RWPE2 (cell line): Measurements from ENCODE around the gene RORB.

Experiments
- ATAC-seq: fragments of 200-7000 bp; cut with Tn5 transposase; 3 replicates; pipeline ENCODE4 v1.9.1; 2021; ENCODE audit warnings: low read depth
- DNase-seq: peaks from one replicate; pipeline ENCODE4 v3.0.0-alpha.2; 2020; ENCODE audit warnings: low spot score
- H3K27ac ChIP-seq: fragments of 450-650 bp; 2 replicates; pipeline ENCODE4 v1.5.1; 2017; ENCODE audit warnings: mild to moderate bottlenecking; ENCODE audit not compliant: poor library complexity, severe bottlenecking
- H3K27me3 ChIP-seq: fragments of 250-450 bp; sonication (Bioruptor Pico); 2 replicates; pipeline ENCODE4 v1.5.1; 2021; ENCODE audit warnings: mild to moderate bottlenecking, moderate library complexity; ENCODE audit not compliant: insufficient read depth, poor library complexity, severe bottlenecking
- H3K36me3 ChIP-seq: fragments of 250-450 bp; sonication (Bioruptor Pico); 2 replicates; pipeline ENCODE4 v1.5.1; 2020; ENCODE audit warnings: low read depth, mild to moderate bottlenecking, moderate library complexity
- H3K4me1 ChIP-seq: fragments of 250-450 bp; sonication (Bioruptor Pico); 2 replicates; pipeline ENCODE4 v1.5.1; 2021; ENCODE audit warnings: mild to moderate bottlenecking, moderate library complexity; ENCODE audit not compliant: insufficient read depth, poor library complexity, severe bottlenecking
- H3K4me3 ChIP-seq: fragments of 250-450 bp; sonication (Bioruptor Pico); 2 replicates; pipeline ENCODE4 v1.5.1; 2021; ENCODE audit warnings: mild to moderate bottlenecking, moderate library complexity; ENCODE audit not compliant: severe bottlenecking
- H3K9me3 ChIP-seq: fragments of 250-450 bp; sonication (Bioruptor Pico); 2 replicates; pipeline ENCODE4 v1.5.1; 2021; ENCODE audit warnings: mild to moderate bottlenecking, moderate library complexity; ENCODE audit not compliant: severe bottlenecking
- TF ChIP-seq, protein P1 (sequence below): fragments of 450-650 bp; IDR thresholded peaks from one replicate; pipeline ENCODE4 v1.5.1; 2017; ENCODE audit warnings: mild to moderate bottlenecking, moderate library complexity; ENCODE audit not compliant: poor library complexity, severe bottlenecking

Gene RORB

GRCh38 chr9:74672237-74672636, 175.1 kb downstream of the RORB start:
- no peaks in the 10 kb centered on the region for H3K27me3 ChIP-seq
- no peak overlapping the region for H3K4me3 ChIP-seq
- TF ChIP-seq, protein P1, sequence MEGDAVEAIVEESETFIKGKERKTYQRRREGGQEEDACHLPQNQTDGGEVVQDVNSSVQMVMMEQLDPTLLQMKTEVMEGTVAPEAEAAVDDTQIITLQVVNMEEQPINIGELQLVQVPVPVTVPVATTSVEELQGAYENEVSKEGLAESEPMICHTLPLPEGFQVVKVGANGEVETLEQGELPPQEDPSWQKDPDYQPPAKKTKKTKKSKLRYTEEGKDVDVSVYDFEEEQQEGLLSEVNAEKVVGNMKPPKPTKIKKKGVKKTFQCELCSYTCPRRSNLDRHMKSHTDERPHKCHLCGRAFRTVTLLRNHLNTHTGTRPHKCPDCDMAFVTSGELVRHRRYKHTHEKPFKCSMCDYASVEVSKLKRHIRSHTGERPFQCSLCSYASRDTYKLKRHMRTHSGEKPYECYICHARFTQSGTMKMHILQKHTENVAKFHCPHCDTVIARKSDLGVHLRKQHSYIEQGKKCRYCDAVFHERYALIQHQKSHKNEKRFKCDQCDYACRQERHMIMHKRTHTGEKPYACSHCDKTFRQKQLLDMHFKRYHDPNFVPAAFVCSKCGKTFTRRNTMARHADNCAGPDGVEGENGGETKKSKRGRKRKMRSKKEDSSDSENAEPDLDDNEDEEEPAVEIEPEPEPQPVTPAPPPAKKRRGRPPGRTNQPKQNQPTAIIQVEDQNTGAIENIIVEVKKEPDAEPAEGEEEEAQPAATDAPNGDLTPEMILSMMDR, result no peak
- H3K4me1 ChIP-seq, result no peaks in the 10 kb centered on the region
- no peak overlapping the region for H3K27ac ChIP-seq
- ATAC-seq (peak; percentile 64; the same call in 2 of the 3 replicates), DNase-seq (no peak)
- H3K36me3 ChIP-seq, result no peaks in the 10 kb centered on the region
- no peaks in the 10 kb centered on the region for H3K9me3 ChIP-seq

DNA sequence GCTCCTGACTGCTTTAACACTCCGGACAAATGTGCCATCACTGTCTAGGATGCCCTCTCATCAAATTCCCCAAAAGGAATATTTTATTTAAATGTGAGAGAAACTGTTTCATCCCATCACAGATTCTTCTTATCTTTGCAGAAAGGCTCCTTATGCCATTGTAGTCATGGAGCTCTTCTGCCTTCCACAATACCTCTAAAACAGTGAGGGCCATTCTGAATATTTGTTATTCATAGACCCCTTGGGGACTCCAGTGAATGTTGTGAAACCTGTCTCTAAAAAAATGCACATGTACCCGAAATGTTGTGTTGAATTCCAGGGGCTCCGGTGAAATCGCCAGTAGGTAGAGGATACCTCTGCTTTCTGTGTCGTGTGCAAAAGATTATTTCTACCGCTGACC, 176.9 kb downstream of the RORB start:
- TF ChIP-seq, protein P1, result no peak
- H3K27ac ChIP-seq, result no peak overlapping the region
- H3K4me1 ChIP-seq, result no peaks in the 10 kb centered on the region
- no peaks in the 10 kb centered on the region for H3K27me3 ChIP-seq
- ATAC-seq (no peak), DNase-seq (no peak)
- H3K4me3 ChIP-seq, result no peak overlapping the region
- H3K9me3 ChIP-seq, result no peaks in the 10 kb centered on the region
- H3K36me3 ChIP-seq, result no peaks in the 10 kb centered on the region

DNA sequence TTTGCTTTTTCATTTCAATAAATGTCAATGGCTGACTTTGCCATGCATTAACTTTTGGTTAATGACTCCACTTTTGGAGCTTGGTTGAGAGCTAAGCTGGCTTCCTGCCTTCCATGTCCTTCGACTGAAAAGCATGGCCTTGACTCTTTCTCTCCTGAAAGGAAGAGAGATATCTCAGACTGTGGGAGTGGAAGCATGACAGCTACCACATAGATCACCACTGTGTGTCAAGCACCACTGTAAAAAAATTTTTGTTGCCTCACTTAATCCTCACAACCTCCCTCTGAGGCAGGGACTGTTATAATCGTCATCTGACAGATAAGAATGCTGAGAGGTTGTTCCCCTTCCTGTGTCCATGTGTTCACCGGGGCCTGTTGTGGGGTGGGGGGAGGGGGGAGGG, 184.8 kb downstream of the RORB start:
- ATAC-seq (no peak), DNase-seq (no peak)
- Histone ChIP-seq H3K4me3 (no peak overlapping the region), H3K27ac (no peak overlapping the region), H3K9me3 (no peaks in the 10 kb centered on the region), H3K27me3 (peaks cover 5% of the 10 kb centered on the region), H3K4me1 (no peaks in the 10 kb centered on the region), H3K36me3 (no peaks in the 10 kb centered on the region)
- TF ChIP-seq, protein P1, result no peak

DNA sequence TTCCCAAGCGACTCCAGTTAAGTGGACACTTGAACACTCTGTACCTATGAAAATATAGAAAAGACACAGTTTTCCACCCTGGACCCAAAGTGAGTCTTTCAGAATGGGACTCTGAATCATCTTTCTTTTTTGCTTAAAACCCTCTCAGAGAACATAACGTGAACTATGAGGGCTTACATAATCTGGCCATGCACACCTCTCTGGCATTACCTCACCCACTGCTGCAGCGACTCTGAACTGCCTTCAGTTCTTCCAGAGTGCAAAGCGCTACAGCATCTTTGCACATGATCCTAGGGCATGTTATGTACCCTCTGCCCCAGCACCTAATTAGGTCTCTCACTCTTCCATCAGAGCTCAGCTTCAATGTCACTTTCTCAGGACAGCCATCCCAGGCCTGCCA, 186.2 kb downstream of the RORB start:
- DNase-seq (no peak), ATAC-seq (no peak)
- H3K36me3 ChIP-seq, result no peaks in the 10 kb centered on the region
- H3K27me3 ChIP-seq, result peaks cover 5% of the 10 kb centered on the region
- TF ChIP-seq, protein P1, result no peak
- H3K4me1 ChIP-seq, result no peaks in the 10 kb centered on the region
- no peaks in the 10 kb centered on the region for H3K9me3 ChIP-seq
- H3K4me3 ChIP-seq, result no peak overlapping the region
- no peak overlapping the region for H3K27ac ChIP-seq

GRCh38 chr9:74691058-74691457, 193.9 kb downstream of the RORB start:
- Histone ChIP-seq H3K4me3 (no peak overlapping the region), H3K27me3 (no peaks in the 10 kb centered on the region), H3K36me3 (no peaks in the 10 kb centered on the region), H3K9me3 (no peaks in the 10 kb centered on the region), H3K4me1 (no peaks in the 10 kb centered on the region), H3K27ac (no peak overlapping the region)
- ATAC-seq (no peak), DNase-seq (no peak)
- TF ChIP-seq, protein P1, result no peak
